IPS-NIHi7 (cell line): Measurements from ENCODE around the gene SP140L.
A peak's percentile ranks its signal among the peaks of the same experiment; 100 is the strongest.
"Not testable (repeated sequence)": the region's sequence is repeated elsewhere in the genome, so short reads cannot be mapped to it uniquely, and the experiment has no call there.

Experiments
- DNase-seq: peaks from one replicate; pipeline ENCODE4 v3.0.0; 2012; ENCODE audit warnings: mixed read lengths; ENCODE audit errors: extremely low spot score

SP140L gene

DNA sequence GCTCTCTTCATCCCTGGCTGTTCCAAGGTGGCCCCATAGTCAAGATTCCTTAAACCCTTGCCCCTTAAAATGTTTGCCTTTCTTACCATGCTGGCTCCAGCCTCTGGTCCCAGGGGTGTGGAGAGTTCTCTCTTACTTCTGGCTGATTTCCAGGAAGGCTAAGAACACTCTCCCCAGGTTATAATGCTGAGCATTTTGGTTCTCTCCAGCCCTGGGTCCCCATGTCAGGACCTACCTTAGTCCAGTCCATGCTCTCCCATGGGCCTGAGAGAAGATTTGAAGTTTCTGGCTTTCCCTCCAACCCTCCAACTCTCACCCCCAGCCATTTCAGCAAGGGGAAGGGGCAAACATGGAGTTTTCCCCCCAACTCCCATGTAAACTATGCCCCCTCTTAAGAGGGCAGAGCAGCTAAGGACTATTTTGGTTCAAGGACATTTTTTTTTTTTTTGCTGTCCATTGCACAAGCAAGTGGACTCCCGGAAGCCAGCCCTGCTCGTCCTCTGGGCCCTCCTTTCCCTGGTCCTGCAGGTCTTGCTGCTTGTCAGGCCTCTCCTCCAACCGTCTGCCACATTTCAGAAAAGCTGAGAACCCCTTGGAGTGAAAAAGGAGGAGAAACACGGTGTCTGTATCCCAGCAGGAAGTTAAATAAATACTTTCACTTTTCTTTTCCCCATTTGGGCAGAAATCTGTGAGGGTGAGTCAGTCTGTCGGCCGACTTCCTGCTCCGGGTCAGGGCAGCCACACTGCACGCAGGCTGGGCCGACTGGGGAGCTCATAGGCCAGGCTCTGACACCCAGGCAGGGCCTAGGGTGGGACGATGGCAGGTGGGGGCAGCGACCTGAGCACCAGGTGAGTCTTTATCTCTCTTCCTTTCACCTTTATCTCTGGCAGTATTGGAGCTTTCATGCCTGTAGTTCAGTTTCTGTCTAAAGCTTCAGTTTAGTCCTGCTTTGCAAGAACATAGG lies at the start of gene SP140L:
Gene SP140L, plus strand, starts transcription at position 741 of the 965 bp plus-strand sequence. Its CDS starts 77 bp downstream, at position 818.
- DNase-seq = peak; percentile 43

DNA sequence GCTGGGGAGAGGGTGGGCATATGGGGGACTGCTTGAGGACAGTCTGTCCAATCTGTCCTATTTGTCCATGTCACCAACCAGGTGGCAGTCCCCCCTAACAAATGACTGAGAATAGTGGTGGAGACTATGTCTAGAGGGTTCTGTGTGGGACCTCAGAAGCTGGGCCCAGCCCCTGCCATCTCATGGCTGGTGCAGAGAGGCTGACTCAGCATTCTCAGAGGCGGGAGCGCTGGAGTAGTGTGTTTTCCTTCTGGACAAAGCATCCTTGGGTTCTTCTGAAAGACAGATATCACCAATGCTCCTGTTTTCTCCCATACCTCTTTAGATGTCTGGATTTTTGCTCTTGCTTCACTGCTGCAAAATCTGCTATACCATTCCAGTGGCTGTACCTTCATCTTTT lies 44.1 kb upstream of the SP140L start:
- no peak for DNase-seq

DNA sequence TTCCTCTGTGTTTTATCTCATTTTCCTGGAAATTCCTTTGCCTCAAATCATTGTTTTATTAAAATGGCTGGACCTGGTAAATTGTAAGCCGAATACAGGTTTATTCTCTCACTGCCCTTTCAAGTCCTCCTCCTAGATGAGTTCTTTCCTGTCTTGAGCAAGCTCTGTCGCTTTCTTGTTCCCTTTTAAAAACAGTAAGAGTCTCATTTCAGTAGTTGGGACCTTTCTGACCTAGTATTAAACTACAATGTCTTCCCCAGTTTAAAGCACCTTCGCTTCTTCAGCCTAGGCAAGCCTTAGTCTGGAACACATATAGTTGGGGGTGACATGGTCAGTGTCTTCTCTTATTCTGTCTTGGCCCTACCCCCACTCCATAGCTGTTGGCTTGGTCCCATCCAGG lies 40.9 kb upstream of the SP140L start:
- no peak for DNase-seq

DNA sequence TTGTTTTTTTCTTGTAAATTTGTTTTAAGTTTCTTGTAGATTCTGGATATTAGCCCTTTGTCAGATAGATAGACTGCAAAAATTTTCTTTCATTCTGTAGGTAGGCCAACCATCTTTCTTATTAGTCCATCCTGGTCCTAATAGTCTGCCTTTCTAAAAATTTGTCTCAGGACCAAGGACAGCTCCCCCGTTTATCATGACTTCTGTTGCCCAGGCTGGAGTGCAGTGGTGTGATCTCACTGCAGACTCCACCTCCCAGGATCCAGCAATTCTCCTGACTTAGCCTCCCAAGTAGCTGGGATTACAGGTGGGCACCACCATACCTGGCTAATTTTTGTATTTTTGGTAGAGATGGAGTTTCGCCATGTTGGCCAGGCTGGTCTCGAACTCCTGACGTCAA lies 37.7 kb upstream of the SP140L start:
- DNase-seq = not testable (repeated sequence)

DNA sequence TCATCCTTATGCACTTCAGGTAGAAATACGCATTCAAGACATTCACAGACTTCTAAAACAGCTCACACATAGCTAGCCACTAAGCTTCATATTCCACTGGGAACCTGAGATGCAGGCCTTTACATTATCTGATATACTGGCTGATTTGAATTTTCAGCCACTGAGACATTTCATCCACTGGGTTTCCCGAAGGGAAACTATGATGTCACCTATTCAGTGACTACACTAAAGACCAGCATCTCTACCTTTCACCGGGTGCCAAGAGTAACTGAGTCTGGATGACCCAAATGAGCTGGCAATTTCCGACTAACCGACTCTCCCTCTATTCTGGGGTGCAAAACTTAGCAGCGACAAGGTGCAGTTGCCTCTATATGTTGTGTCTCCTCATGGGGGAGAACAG lies 31.8 kb upstream of the SP140L start:
- DNase-seq = no peak

DNA sequence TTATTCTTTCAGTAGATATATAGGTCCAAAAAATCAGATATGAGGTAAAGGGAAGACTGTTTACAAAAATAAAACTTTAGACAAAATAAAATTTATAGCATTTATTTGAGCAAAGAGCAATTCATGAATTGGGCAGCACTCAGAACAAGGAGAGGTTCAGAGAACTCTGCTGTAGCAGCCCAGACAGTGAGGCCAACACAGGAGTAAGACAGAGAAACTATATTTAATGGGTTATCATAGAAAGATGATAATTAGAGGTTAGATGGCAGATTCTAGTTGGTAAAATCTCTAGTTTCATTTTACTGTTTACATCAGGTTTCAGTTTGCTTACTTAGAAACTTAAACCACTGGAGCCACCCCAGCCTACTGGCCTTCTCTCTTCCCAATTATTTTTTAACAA lies 30.1 kb upstream of the SP140L start:
- no peak for DNase-seq

DNA sequence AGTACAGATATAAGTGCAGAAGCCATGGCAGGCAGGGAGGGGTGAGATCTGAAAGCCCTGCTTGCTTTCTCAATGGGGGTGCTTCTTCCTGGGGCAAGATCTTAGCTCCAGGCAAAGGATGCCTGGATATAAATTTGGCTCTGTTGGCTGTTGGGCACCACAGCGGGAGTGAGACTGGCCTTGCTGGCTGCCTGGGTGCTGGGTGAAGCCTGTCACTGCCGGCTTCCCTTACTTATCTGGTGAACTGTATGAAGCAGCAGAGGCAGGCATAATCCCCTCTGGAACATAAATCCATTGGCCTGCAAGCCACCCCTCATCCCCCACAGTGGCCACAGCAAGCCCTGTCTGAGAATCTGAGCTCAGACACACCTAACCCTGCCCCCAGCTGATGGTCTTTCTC lies 27.4 kb upstream of the SP140L start:
- no peak for DNase-seq

DNA sequence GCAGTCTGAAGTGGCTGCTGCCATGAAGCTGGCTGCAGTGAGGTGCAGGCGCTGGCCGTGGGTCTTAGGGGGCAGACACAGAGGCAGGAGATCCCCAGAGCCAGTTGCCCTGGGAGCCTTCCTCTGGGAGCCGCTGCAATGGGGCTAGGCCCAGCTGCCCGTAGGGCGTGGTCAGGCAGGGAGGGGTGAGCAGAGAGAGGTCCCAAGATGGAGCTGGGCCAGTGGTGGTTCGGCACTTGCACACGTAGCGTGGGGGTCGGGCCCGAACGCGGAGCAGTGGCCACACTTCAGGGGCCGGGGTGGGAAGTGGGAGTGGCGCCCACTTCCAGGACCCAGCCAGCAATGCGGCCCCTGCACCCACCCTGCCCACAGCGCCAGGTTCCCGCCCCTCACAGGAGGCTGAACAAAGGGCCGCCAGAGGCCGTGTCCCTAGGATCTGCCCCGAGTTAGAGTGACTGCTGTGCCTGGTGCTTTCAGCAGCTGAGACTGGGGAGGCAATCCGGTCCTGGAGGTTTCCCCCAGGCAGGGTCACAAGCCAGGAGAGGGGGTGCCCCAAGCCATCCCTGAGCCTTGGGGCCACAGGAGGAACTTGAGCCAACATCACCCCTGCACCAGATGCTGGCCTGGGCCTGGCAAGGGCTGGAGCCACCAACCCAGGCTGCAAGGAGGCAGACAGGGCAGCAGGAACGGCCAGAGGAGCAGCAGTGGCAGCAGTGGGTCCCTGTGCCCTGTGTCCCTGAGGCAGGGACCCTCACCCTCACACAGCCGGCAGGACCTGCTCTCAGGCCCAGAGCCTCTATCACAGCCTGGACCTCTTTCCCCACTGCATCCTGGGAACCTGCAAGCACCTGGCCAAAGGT lies 21.3 kb upstream of the SP140L start:
- no peak for DNase-seq

DNA sequence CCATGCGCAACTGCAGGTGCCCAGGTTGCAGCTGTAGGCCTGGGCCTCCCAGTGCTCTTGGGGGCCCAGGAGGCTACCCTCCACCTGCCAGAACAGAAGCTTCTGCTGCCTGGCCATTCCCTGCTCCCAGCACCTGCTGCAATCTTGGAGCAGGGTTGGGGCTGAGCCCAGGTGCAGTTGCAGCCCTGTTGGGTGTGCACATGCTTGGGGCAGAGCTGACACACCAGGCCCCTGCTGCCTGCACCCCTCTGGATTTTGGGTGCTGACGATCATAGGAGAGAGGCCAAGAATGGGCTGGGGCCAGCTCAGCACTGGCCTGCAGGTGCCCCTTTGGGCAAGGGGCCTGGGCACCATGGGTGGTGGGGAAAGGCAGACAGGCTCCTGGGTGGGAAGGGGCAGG lies 20.5 kb upstream of the SP140L start:
- DNase-seq = no peak

DNA sequence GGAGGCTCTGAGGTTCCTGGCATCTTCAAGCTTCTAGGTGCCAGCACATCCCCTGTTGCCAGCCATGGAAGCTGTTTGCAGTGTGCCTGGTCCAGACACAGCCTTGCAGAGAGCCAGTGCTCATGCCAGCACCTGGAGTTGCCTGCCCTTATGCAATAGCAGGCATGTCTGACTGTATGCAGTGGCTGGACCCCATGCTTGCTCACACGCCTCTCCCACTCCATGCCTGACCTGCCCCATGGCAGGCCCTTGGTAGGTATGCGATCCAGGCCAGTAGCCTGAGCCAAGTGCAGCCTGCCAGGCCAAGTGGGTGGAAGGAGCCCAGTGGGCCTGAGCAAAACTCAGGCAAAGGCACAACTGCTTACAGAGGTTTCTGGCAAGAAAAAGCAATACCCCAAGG lies 19.5 kb upstream of the SP140L start:
- no peak for DNase-seq

DNA sequence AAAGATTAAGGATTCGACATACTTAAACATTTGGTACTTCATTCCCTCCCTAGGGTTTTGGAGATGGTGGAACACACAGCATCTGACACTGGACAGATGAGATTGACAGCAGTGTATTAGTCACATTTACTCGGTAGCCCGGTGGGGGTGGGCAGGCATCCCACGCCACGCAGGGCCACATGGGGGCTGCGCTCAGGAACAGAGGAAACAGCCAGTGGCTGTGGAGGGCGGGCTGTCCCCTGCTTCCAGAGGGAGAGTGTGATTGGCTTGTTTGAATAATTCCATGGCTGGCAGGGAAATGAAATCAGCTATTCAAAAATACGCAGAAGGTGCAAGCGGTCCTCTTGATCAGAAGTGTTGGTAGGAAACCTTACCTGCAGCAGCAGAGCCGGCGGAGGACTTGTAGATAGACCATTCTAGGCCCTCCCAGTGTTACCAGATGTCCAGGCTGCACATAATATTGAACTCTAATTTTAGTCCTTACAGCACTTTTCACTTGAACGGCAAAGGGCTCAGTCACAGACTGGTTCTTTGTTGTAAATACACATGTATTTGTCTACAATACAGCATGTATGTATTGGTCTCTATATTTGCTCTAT lies 18.5 kb upstream of the SP140L start:
- no peak for DNase-seq

DNA sequence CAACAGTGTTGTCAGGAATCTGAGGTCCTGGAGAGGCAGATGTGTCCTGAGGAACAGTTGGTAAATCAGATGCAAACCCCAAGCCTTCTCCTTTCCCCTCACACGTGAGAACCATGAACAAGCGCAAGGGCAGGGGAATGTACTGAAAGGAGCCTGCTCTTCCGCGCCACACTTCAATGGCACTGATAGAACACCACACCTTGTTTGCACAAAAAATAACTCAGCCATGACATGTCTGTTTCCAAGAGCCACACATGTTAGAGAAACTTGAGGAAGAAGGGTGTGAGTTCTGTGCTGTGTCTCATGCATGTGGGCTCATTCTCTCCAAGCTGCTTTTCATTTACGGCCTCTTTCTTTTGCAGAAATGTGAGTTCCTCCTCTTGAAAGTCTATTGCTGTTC lies 16.2 kb upstream of the SP140L start:
- DNase-seq = not testable (repeated sequence)

DNA sequence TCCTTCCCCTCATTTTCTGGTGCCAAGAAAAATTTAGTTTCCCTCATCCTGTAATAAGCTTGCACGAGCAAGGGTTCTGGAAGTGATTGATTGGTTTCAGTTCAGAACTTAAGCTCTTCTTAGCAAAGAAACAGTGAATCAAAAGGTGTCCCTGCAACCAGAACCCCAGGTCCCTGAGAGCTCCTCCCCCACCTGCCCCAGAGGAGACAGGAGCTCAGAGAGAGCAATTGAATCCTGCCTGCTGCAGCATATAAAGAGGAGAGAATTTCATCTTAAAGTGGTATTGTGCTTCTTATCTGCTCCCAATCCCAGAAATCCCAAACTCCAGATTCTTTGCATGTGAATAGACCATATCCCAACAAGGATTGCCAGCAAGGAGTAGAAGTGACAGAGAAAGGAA lies 15.4 kb upstream of the SP140L start:
- not testable (repeated sequence) for DNase-seq

DNA sequence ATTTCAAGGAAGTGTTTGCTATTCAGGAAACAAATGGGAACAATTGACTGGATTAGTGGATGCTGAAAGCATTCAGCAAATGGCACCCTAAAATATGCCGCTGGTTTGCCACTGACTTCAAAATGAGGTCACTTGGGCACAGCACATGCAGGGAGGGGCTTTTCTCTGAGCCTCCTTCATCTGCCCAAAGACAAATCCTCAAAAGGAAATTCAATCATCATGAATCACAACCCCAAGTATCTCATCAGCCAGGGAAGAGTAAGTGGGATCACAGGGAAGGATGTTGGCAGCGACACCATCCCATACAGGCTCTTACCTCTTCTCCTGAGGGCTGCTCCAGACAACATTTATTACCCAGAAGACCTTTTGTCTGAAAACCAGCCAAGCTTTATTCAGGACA lies 14.4 kb upstream of the SP140L start:
- no peak for DNase-seq

DNA sequence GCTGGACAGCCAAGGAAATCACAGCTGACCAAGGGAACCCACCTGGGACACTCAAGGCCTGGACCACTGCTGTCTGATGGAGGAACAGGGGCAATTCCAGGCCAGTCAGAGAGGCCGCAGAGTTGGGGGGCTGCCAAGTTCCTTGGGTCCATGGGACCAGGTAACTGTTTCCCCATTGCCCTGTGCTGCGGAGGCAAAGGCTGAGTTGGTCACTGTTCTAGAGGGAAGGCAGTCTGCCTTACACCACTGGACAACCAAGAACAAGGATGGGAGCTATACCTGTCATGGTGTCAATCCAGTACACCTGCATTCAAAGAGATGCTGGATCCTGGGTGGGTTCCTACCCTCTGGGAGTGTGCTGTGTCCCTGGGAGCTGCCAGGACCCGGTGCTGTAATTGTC lies 9.6 kb upstream of the SP140L start:
- no peak for DNase-seq

DNA sequence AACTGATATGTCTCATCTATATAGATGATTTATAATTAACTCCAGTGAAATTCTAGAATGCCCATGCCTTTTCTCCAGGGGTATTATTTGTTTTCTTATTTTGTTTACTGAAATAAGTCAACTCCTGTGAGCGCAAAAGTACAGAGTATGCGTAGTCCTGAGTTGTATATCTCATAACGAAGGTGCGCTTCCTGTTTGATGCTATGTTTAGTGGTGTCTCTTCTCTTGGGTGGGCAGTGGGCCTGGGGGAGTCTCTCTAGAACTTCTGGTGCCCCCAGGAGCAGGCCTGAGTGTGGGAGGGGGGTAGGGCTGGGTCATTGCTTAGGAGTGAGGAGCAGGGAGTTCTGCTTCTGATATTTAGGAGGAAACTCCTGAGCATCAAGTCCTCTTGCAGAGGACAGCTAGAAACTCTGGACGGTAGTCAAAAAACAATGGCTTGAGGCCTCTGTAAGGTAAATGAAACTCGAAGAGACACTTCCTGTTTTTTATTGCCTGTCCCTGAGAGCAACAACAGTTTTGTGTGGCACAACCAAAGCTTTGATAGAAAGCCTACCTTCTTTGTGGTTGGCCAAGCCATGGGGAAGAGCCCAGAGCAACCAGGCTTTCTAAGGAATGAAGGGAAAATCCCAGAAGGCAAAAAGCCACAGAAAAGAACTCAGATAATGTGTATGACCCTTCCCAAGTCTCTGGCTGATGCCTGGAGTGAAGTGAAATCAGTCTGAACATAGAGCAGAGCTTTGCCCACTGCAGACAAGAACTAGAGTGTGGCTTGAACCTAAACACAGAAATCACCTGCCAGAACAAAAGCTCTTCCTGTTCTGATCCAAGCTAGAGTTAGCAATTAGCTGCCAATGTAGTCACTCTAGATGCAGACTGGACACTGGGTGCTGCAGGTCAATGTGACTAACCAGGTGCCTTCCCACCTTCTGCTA lies 8.5 kb upstream of the SP140L start:
- no peak for DNase-seq

DNA sequence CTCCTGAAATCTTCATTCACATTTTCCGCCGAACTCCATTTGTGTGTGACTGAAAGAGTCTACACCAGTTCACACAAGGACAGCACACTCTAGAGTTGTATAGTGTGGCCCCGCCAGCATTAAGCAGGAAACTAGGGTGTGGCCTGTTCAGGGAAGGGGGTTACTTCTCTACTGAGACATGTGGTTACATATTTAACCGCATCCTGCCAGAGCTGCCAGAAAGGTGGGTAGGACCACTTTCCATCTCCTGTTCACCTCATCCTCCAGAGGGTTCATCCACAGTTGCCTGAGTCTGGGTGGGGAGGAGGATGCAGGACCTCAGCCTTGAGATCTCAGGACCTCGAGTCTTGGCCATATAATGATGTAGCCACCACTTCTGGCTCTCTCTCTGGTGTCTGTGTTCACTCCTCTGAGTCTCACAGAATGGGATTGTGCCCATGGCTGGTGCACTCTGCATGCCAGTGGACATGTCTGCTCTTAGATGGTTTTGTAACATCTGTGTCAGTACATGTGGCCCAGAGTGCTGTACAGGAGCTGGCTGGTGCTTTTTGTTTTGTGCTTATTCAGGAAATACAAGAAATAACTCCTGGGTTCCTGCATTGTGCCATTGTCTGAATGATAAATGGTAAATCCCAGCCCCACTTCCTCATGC lies 7.7 kb upstream of the SP140L start:
- DNase-seq = no peak

DNA sequence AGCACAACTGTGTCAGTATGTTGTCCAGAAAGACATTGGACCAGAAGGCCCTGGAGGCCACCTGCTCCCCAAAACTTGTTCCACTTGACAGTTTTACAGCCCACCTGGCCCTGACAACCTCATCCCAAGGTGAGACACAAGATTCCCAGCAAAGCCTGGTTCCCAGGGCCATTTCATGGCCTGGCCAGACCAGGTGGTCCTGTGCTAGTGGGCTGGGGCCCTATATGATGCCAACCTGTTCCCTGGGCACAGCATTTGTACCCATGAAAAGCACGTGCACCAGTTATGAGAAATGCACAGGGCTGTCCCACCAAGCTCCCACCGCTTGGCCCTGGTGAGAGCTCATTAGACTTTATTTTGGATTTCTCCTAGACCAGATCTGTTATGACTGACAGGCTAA lies 6.0 kb upstream of the SP140L start:
- DNase-seq = no peak

DNA sequence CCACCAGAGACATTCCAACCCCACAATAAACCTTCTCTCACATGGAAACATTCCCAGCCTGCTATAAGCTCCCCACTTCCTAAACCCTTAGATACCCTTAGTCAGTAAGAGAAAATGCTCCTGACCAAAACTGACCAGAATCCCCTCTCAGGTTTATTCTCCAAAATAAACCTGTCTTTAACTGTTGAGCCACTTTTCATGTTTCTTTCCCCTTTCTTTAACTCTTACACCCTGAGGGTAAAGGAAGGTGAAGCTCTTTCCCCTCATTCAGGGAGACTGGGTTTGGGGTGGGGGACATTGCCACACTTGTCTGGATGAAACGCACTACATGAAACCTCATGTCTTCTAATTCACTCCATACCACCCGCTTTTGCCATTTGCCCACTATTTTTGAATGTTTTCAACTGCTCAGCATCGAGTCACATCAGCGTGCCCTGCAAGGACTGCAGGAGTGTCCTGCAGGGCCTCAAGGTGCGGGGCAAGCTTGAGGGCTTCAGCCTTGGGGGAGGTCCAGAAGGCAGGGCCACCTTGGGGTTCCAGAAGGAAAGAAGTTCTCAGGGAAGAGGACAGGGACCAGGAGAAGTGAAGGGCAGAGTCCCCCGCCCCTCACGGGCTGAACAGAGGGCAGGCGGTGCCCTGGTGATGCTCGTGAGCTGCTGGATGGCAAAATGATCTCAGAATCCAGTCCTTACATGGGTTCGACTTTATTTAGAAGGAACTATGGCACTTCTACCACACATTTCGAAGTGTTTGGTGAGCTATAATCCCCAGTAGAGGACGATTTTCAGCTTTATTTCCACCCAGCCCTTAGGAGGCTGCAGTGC lies 4.2 kb upstream of the SP140L start:
- DNase-seq = no peak
